Measurements from ENCODE around the gene CHCHD3.
"Not testable (repeated sequence)": the region's sequence is repeated elsewhere in the genome, so short reads cannot be mapped to it uniquely, and the experiment has no call there.

CHCHD3 gene

GRCh38 chr7:132999845-133000244, 82.0 kb downstream of the CHCHD3 start:
- DNase-seq: no peak

GRCh38 chr7:132998763-132999162, 83.1 kb downstream of the CHCHD3 start:
- no peak for DNase-seq

GRCh38 chr7:132997505-132997904, 84.4 kb downstream of the CHCHD3 start:
- no peak for DNase-seq

GRCh38 chr7:132996581-132997242, 85.2 kb downstream of the CHCHD3 start:
- no peak for DNase-seq

GRCh38 chr7:132993377-132994013, 88.4 kb downstream of the CHCHD3 start:
- no peak for DNase-seq

GRCh38 chr7:132991615-132992587, 90.0 kb downstream of the CHCHD3 start:
- no peak for DNase-seq

- no peak for DNase-seq
Measured at GRCh38 chr7:132988117-132988516, 93.8 kb downstream of the CHCHD3 start.

- DNase-seq: no peak
Measured at GRCh38 chr7:132980402-132980801, 101.5 kb downstream of the CHCHD3 start.

- DNase-seq: no peak
Measured at GRCh38 chr7:132979524-132979923, 102.4 kb downstream of the CHCHD3 start.

GRCh38 chr7:132977234-132977633, 104.7 kb downstream of the CHCHD3 start:
- DNase-seq: no peak

- DNase-seq: no peak
Measured at GRCh38 chr7:132972745-132973144, 109.1 kb downstream of the CHCHD3 start.

- no peak for DNase-seq
Measured at GRCh38 chr7:132970257-132970656, 111.6 kb downstream of the CHCHD3 start.

GRCh38 chr7:132969520-132969919, 112.4 kb downstream of the CHCHD3 start:
- no peak for DNase-seq

GRCh38 chr7:132967470-132967848, 114.4 kb downstream of the CHCHD3 start:
- not testable (repeated sequence) for DNase-seq

GRCh38 chr7:132966754-132967469, 115.0 kb downstream of the CHCHD3 start:
- no peak for DNase-seq

- no peak for DNase-seq
Measured at GRCh38 chr7:132965951-132966350, 115.9 kb downstream of the CHCHD3 start.

GRCh38 chr7:132964876-132965275, 117.0 kb downstream of the CHCHD3 start:
- DNase-seq: no peak

- no peak for DNase-seq
Measured at GRCh38 chr7:132959891-132960290, 122.0 kb downstream of the CHCHD3 start.

- no peak for DNase-seq
Measured at GRCh38 chr7:132956556-132956955, 125.3 kb downstream of the CHCHD3 start.

- no peak for DNase-seq
Measured at GRCh38 chr7:132953468-132953867, 128.4 kb downstream of the CHCHD3 start.

GRCh38 chr7:132950725-132951124, 131.2 kb downstream of the CHCHD3 start:
- DNase-seq: no peak

- no peak for DNase-seq
Measured at GRCh38 chr7:132947011-132947410, 134.9 kb downstream of the CHCHD3 start.

GRCh38 chr7:132944774-132945173, 137.1 kb downstream of the CHCHD3 start:
- DNase-seq: no peak
